ENCODE measurements around the gene PGM2.
"Not testable (repeated sequence)": the region's sequence is repeated elsewhere in the genome, so short reads cannot be mapped to it uniquely, and the experiment has no call there.

PGM2 gene

DNA sequence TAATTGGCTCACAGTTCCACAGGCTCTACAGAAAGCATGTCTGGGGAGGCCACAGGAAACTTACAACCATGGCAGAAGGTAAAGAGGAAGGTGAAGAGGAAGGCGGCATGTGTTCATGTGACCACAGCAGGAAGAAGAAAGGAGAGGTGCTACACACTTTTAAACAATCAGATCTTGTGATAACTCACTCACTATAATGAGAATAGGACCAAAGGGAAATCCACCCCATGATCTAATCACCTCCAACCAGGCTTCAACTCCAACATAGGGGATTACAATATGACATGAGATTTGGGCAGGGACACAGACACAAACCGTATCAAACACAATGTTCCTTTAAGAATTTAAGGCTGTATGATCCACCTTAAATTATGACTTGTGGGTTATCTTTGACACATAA, 10.5 kb upstream of the PGM2 start:
- FAIRE-seq (peak; percentile 21), DNase-seq (ENCODE audit: insufficient read length, low spot score) (no peak)

GRCh38 chr4:37816719-37817118, 9.8 kb upstream of the PGM2 start:
- FAIRE-seq = no peak
- DNase-seq (ENCODE audit: insufficient read length, low spot score) = no peak

GRCh38 chr4:37818752-37819151, 7.7 kb upstream of the PGM2 start:
- DNase-seq (ENCODE audit: insufficient read length, low spot score) (no peak), FAIRE-seq (no peak)

GRCh38 chr4:37820458-37820857, 6.0 kb upstream of the PGM2 start:
- not testable (repeated sequence) for DNase-seq (ENCODE audit: insufficient read length, low spot score); FAIRE-seq

- FAIRE-seq (no peak), DNase-seq (ENCODE audit: insufficient read length, low spot score) (no peak)
Measured at GRCh38 chr4:37821953-37822605, 4.4 kb upstream of the PGM2 start.

DNA sequence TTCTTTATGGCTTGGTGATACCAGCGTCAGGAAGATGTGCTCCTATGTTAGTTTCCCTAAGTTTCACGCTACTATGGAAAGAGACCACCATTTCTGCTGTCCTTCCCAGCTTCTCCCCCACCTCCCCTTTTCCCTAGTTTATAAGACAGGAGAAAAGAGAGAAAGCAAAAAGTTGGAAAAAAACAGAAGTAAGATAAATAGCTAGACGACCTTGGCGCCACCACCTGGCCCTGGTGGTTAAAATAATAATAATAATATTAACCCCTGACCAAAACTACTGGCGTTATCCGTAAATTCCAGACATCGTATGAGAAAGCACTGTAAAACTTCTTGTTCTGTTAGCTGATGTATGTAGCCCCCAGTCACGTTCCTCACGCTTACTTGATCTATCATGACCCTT, 985 bp upstream of the PGM2 start:
- not testable (repeated sequence) for FAIRE-seq; DNase-seq (ENCODE audit: insufficient read length, low spot score)

GRCh38 chr4:37825968-37826294, 555 bp upstream of the PGM2 start:
- DNase-seq (ENCODE audit: insufficient read length, low spot score) = no peak
- FAIRE-seq = no peak

GRCh38 chr4:37827030-37827685, 672 bp downstream of the PGM2 start:
- FAIRE-seq = peak; percentile 31
- no peak for DNase-seq (ENCODE audit: insufficient read length, low spot score)

DNA sequence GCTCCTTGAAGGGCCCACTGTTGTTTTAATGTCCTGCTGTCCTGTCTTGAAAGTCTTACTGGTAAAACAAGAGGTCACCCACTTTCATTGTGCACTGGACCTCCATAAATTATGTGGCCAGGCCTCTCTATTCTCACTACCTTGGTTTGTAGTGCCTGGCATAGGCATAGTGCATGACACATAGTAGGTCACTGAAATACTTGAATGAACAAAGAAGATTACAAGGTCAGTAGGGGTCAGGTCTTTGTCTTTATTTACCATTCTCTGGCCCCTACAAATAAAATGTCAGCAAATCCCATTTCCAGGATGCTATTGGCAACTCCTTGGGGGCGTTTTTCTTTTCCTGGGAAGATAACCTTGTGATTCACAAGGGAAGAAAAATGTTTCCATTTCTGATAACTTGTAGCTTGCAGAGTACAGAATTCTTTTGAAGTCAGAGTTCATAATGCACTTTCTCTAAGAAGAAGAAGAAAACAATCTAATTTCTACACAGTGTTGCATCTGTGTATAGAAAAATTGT, 1.4 kb downstream of the PGM2 start:
- FAIRE-seq (no peak), DNase-seq (ENCODE audit: insufficient read length, low spot score) (no peak)

- no peak for FAIRE-seq
- DNase-seq (ENCODE audit: insufficient read length, low spot score) = no peak
Measured at GRCh38 chr4:37828843-37829242, 2.4 kb downstream of the PGM2 start.

DNA sequence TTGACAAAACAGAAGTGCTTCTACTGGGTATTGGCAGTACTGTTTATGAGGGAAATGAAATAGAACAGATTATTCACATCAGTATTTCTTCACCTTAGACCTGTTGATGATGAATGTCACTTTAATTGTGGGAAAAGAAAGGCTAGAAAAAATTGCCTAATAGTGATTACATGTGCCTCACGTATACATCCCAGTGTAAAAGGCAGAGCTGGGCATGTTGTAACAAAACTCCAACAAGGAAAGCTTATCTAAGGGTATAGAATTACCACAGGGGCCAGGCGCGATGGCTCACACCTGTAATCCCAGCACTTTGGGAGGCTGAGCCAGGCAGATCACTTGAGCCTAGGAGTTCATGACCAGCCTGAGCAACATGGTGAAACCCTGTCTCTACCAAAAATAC, 4.2 kb downstream of the PGM2 start:
- DNase-seq (ENCODE audit: insufficient read length, low spot score) = no peak
- no peak for FAIRE-seq

- DNase-seq (ENCODE audit: insufficient read length, low spot score) (no peak), FAIRE-seq (no peak)
Measured at GRCh38 chr4:37835031-37835430, 8.5 kb downstream of the PGM2 start.

DNA sequence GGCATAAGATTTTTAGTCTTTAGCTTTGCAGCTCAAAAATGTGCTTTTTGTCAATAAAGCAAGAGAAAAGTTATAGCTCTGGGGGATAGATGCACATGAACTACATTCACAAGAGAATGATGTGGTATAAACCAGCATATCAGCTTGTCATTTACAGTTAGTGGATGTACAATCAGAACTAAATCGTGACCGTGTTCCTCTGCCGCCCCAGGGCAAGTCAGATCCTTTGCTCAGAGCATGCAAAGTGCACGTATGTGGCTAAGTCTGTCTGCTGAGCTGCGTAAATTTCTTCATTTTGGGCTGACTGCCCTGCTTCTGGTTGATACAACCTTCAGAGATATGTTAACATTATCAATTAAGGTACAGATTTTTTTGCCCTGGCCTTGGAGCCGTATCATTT, 9.3 kb downstream of the PGM2 start:
- FAIRE-seq (no peak), DNase-seq (ENCODE audit: insufficient read length, low spot score) (no peak)

- no peak for DNase-seq (ENCODE audit: insufficient read length, low spot score)
- FAIRE-seq = no peak
Measured at GRCh38 chr4:37836274-37836673, 9.8 kb downstream of the PGM2 start.

- no peak for FAIRE-seq
- DNase-seq (ENCODE audit: insufficient read length, low spot score) = no peak
Measured at GRCh38 chr4:37836838-37837440, 10.5 kb downstream of the PGM2 start.

GRCh38 chr4:37837446-37837845, 11.0 kb downstream of the PGM2 start:
- DNase-seq (ENCODE audit: insufficient read length, low spot score) (no peak), FAIRE-seq (no peak)

GRCh38 chr4:37839426-37839825, 12.9 kb downstream of the PGM2 start:
- no peak for DNase-seq (ENCODE audit: insufficient read length, low spot score)
- FAIRE-seq = no peak

DNA sequence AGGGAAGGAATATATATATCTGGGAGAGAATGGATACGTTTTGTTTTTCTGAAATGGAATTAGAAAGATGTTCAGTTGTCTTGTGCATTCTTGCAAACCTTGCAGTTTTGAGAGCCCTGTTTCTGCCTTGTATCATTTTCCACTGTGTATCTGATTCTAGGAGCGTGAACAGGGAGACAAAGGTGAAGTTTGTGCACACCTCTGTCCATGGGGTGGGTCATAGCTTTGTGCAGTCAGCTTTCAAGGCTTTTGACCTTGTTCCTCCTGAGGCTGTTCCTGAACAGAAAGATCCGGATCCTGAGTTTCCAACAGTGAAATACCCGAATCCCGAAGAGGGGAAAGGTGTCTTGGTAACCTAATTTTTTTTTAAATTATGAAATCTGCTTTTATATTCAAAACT, 17.7 kb downstream of the PGM2 start:
- DNase-seq (ENCODE audit: insufficient read length, low spot score) (no peak), FAIRE-seq (no peak)

- DNase-seq (ENCODE audit: insufficient read length, low spot score) = no peak
- no peak for FAIRE-seq
Measured at GRCh38 chr4:37845201-37845600, 18.7 kb downstream of the PGM2 start.

DNA sequence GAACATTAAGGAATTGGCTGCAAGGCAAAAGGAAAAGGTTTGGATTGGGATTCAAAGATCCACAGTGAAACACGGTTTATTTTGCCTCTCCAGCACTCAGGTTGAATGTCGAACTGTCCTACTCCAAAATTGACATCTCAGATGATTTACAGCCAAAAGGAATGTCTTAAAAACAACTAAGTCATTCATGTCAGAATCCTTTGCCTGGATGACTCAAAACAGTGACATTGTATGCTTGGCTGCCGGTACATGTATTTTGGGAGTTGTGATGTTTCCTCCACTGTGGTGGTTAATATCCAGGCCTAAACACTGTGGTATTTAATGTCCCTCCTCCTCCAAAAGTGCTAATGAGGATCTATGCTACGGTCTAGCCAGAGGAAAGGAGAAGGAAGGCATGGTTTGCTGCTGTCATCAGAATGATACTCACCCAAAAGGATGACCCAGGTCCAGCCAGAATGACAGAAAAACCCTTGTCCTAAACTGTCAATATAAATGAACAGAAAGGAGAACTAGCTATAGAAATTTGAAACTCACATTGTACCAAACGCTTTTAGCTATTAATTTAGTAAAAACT, 20.9 kb downstream of the PGM2 start:
- no peak for DNase-seq (ENCODE audit: insufficient read length, low spot score)
- no peak for FAIRE-seq

DNA sequence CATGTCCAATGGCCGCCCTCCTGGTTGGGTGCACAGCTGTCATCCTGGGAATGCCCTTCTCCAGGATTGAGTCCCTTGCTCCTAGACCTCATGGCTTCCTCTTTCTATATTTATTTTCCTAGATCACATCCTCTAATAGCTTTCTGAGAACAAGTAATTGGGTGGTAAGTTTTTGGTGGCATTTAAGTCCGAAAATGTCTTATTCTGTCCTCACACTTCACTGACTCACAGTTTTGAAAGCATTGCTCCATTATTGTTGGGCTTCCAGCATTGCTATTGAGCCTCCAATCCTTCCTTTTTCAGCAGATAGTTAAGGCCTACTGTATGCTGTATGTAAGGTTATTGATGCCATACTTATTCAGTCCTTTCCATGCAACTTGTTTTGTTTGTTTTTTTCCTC, 25.9 kb downstream of the PGM2 start:
- DNase-seq (ENCODE audit: insufficient read length, low spot score) (no peak), FAIRE-seq (no peak)

- DNase-seq (ENCODE audit: insufficient read length, low spot score) (no peak), FAIRE-seq (no peak)
Measured at GRCh38 chr4:37858112-37858511, 31.6 kb downstream of the PGM2 start.

Data from GM19239 (cell line).